ENCODE results near the gene TUT7.
"Not testable (repeated sequence)": the region's sequence is repeated elsewhere in the genome, so short reads cannot be mapped to it uniquely, and the experiment has no call there.

TUT7 gene

GRCh38 chr9:86344818-86345217 lies 9.4 kb downstream of the TUT7 start:
- no peak for DNase-seq

GRCh38 chr9:86342269-86342668 lies 11.9 kb downstream of the TUT7 start:
- DNase-seq, result no peak

- no peak for DNase-seq
Measured at GRCh38 chr9:86341007-86341491, 13.2 kb downstream of the TUT7 start.

GRCh38 chr9:86340356-86341006 lies 13.7 kb downstream of the TUT7 start:
- no peak for DNase-seq

- no peak for DNase-seq
Measured at GRCh38 chr9:86337469-86338108, 16.6 kb downstream of the TUT7 start.

- DNase-seq, result no peak
Measured at GRCh38 chr9:86336058-86336457, 18.2 kb downstream of the TUT7 start.

- DNase-seq, result no peak
Measured at GRCh38 chr9:86333651-86334050, 20.6 kb downstream of the TUT7 start.

- no peak for DNase-seq
Measured at GRCh38 chr9:86330186-86330585, 24.0 kb downstream of the TUT7 start.

- DNase-seq, result no peak
Measured at GRCh38 chr9:86329649-86330048, 24.6 kb downstream of the TUT7 start.

GRCh38 chr9:86328156-86328555 lies 26.1 kb downstream of the TUT7 start:
- no peak for DNase-seq

- DNase-seq, result no peak
Measured at GRCh38 chr9:86326536-86326935, 27.7 kb downstream of the TUT7 start.

- no peak for DNase-seq
Measured at GRCh38 chr9:86324901-86325300, 29.3 kb downstream of the TUT7 start.

- DNase-seq, result no peak
Measured at GRCh38 chr9:86324308-86324707, 29.9 kb downstream of the TUT7 start.

- DNase-seq, result no peak
Measured at GRCh38 chr9:86322973-86323644, 31.1 kb downstream of the TUT7 start.

- DNase-seq, result no peak
Measured at GRCh38 chr9:86321373-86321772, 32.8 kb downstream of the TUT7 start.

- DNase-seq, result no peak
Measured at GRCh38 chr9:86318187-86318586, 36.0 kb downstream of the TUT7 start.

GRCh38 chr9:86315078-86315477 lies 39.1 kb downstream of the TUT7 start:
- no peak for DNase-seq

GRCh38 chr9:86312959-86313358 lies 41.3 kb downstream of the TUT7 start:
- DNase-seq, result not testable (repeated sequence)

- DNase-seq, result no peak
Measured at GRCh38 chr9:86308687-86309086, 45.5 kb downstream of the TUT7 start.

GRCh38 chr9:86304236-86304730 lies 49.9 kb downstream of the TUT7 start:
- DNase-seq, result no peak

- DNase-seq, result peak; percentile 53
Measured at GRCh38 chr9:86303316-86303975, 50.8 kb downstream of the TUT7 start.

GRCh38 chr9:86301686-86302085 lies 52.5 kb downstream of the TUT7 start:
- no peak for DNase-seq

- no peak for DNase-seq
Measured at GRCh38 chr9:86300701-86301100, 53.5 kb downstream of the TUT7 start.

All from stimulated activated CD8-positive, alpha-beta memory T cell treated with anti-CD3 and anti-CD28 coated beads, Interleukin-4, amount 100 ng/mL, for 48 hours (primary cell).